ENCODE data around the gene NCK2.

Gene NCK2

GRCh38 chr2:105857076-105857740 lies 112.5 kb downstream of the NCK2 start:
- DNase-seq: no peak

GRCh38 chr2:105858868-105859693 lies 114.4 kb downstream of the NCK2 start:
- DNase-seq: no peak

GRCh38 chr2:105859694-105859951 lies 114.9 kb downstream of the NCK2 start:
- DNase-seq: no peak

GRCh38 chr2:105860567-105860966 lies 115.9 kb downstream of the NCK2 start:
- DNase-seq: no peak

- DNase-seq: no peak
Measured at GRCh38 chr2:105861200-105861599, 116.5 kb downstream of the NCK2 start.

GRCh38 chr2:105862843-105863242 lies 118.1 kb downstream of the NCK2 start:
- DNase-seq: no peak

- DNase-seq: no peak
Measured at GRCh38 chr2:105864262-105864661, 119.5 kb downstream of the NCK2 start.

GRCh38 chr2:105865222-105865913 lies 120.7 kb downstream of the NCK2 start:
- DNase-seq: no peak

- no peak for DNase-seq
Measured at GRCh38 chr2:105866216-105867185, 121.8 kb downstream of the NCK2 start.

GRCh38 chr2:105867587-105867986 lies 122.9 kb downstream of the NCK2 start:
- DNase-seq: no peak

GRCh38 chr2:105868060-105868459 lies 123.3 kb downstream of the NCK2 start:
- DNase-seq: no peak

GRCh38 chr2:105869341-105869740 lies 124.6 kb downstream of the NCK2 start:
- peak in 1 of 2 experiments; percentile 4 for DNase-seq

- no peak for DNase-seq
Measured at GRCh38 chr2:105870062-105870461, 125.3 kb downstream of the NCK2 start.

GRCh38 chr2:105870858-105871257 lies 126.1 kb downstream of the NCK2 start:
- DNase-seq: no peak

- DNase-seq: no peak
Measured at GRCh38 chr2:105872142-105872728, 127.5 kb downstream of the NCK2 start.

- DNase-seq: no peak
Measured at GRCh38 chr2:105872830-105873229, 128.1 kb downstream of the NCK2 start.

- DNase-seq: no peak
Measured at GRCh38 chr2:105873281-105873680, 128.6 kb downstream of the NCK2 start.

GRCh38 chr2:105873721-105874120 lies 129.0 kb downstream of the NCK2 start:
- no peak for DNase-seq

- DNase-seq: no peak
Measured at GRCh38 chr2:105874466-105874865, 129.8 kb downstream of the NCK2 start.

- DNase-seq: peak in 1 of 2 experiments; percentile 9
Measured at GRCh38 chr2:105875241-105875640, 130.5 kb downstream of the NCK2 start.

GRCh38 chr2:105876191-105876590 lies 131.5 kb downstream of the NCK2 start:
- no peak for DNase-seq

- DNase-seq: no peak
Measured at GRCh38 chr2:105877945-105878344, 133.2 kb downstream of the NCK2 start.

Data from NCI-H2081 (cell line).